Activated CD8-positive, alpha-beta T cell treated with anti-CD3 and anti-CD28 coated beads for 36 hours (primary cell): ENCODE data around the gene NFKBIZ. TPM values are rescaled to one million over a fixed set of nuclear protein-coding genes. Genes with fewer than 3 reads are reported as not detected.

ENCODE experiments used
- ATAC-seq: fragments of 200-7000 bp; cut with Tn5 transposase; one replicate; pipeline ENCODE4 v1.10.0; 2021; ENCODE audit warnings: mild to moderate bottlenecking, moderate library complexity
- CTCF ChIA-PET: fragments of 350-600 bp; sonication (Branson Sonifier 250); formaldehyde crosslinking; loops from one replicate; lab custom pipeline; 2021; ENCODE audit warnings: antibody characterized with exemption; lab: Charles Lee
- POLR2A ChIA-PET: fragments of 350-600 bp; sonication (Branson Sonifier 250); formaldehyde crosslinking; loops from one replicate; lab custom pipeline; 2021; ENCODE audit warnings: antibody characterized with exemption; lab: Charles Lee
- DNase-seq: peaks from one replicate; pipeline ENCODE4 v3.0.0-alpha.2; 2020
- H3K27ac Mint-ChIP-seq: one replicate; pipeline ENCODE4 v1.8.0; 2021; ENCODE audit warnings: mild to moderate bottlenecking, mixed read lengths
- H3K27me3 Mint-ChIP-seq: one replicate; pipeline ENCODE4 v1.8.0; 2021; ENCODE audit warnings: mixed read lengths
- H3K36me3 Mint-ChIP-seq: one replicate; pipeline ENCODE4 v1.8.0; 2021; ENCODE audit warnings: low read depth, mixed read lengths
- H3K4me1 Mint-ChIP-seq: one replicate; pipeline ENCODE4 v1.8.0; 2021; ENCODE audit warnings: low read depth, mixed read lengths
- H3K4me3 Mint-ChIP-seq: one replicate; pipeline ENCODE4 v1.8.0; 2021; ENCODE audit warnings: mild to moderate bottlenecking, moderate library complexity, mixed read lengths
- H3K9me3 Mint-ChIP-seq: one replicate; pipeline ENCODE4 v1.8.0; 2021; ENCODE audit warnings: mixed read lengths
- intact Hi-C: fragments of 100-400 bp; cut with micrococcal nuclease; formaldehyde crosslinking; loops from one replicate; pipeline ENCODE4 v1.10.0; 2022
- total RNA-seq, 2 experiments: library from RNA; stranded (reverse); gene quantifications; one replicate each; pipeline ENCODE4 v1.2.3, GENCODE V29; 2021
- TF ChIP-seq, protein P1 (sequence below): fragments of 200-600 bp; IDR thresholded peaks from one replicate; pipeline ENCODE4 v1.8.0; 2022; ENCODE audit warnings: antibody characterized with exemption, mild to moderate bottlenecking

NFKBIZ gene
- total RNA-seq, 2 experiments from 2014 or later, result 62.1 to 70.6 TPM

DNA sequence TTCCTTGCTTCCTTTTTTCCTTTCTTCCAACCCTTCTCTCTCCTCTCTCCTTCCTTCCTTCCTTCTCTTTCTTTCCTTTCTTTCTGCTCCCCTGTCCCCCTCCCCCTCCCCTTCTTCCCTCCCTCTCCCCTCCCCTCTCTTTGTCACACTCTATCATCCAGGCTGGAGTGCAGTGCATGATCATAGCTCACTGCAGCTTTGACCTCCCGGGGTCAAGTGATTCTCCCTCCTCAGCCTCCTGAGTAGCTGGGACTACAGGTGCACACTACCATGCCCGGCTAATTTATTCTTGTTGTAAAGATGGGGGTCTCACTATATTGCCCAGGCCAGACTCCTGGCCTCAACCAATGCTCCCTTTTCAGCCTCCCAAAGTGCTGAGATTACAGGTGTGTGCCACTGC is 18.7 kb downstream of the NFKBIZ start:
- POLR2A ChIA-PET, result no interaction called here
- intact Hi-C loops, result no loop called here
- Mint-ChIP-seq H3K27ac (no peak overlapping the region), H3K36me3 (peaks cover 7% of the 10 kb centered on the region), H3K27me3 (no peaks in the 10 kb centered on the region), H3K9me3 (no peaks in the 10 kb centered on the region), H3K4me1 (peaks cover 10% of the 10 kb centered on the region), H3K4me3 (no peak overlapping the region)
- ATAC-seq (no peak), DNase-seq (no peak)
- TF ChIP-seq, protein P1, sequence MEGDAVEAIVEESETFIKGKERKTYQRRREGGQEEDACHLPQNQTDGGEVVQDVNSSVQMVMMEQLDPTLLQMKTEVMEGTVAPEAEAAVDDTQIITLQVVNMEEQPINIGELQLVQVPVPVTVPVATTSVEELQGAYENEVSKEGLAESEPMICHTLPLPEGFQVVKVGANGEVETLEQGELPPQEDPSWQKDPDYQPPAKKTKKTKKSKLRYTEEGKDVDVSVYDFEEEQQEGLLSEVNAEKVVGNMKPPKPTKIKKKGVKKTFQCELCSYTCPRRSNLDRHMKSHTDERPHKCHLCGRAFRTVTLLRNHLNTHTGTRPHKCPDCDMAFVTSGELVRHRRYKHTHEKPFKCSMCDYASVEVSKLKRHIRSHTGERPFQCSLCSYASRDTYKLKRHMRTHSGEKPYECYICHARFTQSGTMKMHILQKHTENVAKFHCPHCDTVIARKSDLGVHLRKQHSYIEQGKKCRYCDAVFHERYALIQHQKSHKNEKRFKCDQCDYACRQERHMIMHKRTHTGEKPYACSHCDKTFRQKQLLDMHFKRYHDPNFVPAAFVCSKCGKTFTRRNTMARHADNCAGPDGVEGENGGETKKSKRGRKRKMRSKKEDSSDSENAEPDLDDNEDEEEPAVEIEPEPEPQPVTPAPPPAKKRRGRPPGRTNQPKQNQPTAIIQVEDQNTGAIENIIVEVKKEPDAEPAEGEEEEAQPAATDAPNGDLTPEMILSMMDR, result no peak
- CTCF ChIA-PET, result interaction anchor here (0.7 to 1.8 kb wide), 4 partner anchors 9 to 357 kb away, joined by 3 to 5 read pairs (median 4); no protein-coding TSS in a partner anchor

DNA sequence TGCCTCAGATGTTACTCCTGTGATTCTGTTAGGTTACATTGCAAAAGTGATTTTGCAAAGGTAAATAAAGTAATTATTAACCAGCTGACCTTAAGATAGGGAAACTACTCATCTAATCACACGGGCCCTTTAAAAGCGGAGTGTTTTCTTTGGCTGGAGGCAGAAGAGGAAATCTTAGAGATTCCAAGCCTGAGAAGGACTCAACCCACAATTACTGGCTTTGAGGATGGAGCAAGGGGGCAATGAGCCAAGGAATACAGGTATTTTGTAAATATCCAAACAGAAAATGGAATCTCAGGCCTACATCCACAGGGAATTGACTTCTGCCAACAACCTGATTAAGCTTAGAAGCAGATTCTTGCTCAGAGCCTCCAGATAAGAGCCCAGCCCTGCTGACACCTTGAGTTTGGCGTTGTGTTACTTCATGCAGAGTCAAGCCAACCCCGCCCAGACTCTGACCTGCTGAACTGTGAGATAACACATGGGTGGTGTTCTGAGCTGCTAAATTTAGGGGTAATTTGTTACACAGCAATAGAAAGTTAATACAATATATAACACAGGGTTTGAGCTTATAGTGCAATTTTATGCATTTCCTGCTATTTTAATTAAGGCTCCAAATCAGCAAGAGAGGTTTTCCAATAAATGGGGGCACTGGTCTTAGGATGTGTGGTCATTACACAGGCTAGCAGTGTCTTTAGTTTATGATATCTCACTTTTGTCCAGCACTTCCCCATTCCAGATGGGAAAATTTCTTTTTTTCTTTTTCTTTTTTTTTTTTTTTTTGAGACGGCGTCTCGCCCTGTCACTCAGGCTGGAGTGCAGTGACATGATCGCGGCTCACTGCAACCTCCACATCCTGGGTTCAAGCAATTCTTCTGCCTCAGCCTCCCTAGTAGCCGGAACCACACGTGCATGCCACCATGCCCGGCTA is 19.5 kb downstream of the NFKBIZ start:
- no peak overlapping the region for H3K27ac Mint-ChIP-seq
- H3K4me3 Mint-ChIP-seq, result no peak overlapping the region
- POLR2A ChIA-PET, result interaction anchor here (0.7 kb wide), 1 partner anchor 17 kb away, joined by 3 read pairs; no protein-coding TSS in a partner anchor
- CTCF ChIA-PET, result interaction anchor here (1.6 to 1.8 kb wide), 2 partner anchors 8 to 66 kb away, joined by 4 to 5 read pairs; no protein-coding TSS in a partner anchor
- H3K9me3 Mint-ChIP-seq, result no peaks in the 10 kb centered on the region
- DNase-seq (no peak), ATAC-seq (no peak)
- peaks cover 6% of the 10 kb centered on the region for H3K4me1 Mint-ChIP-seq
- TF ChIP-seq, protein P1, result no peak
- no peaks in the 10 kb centered on the region for H3K27me3 Mint-ChIP-seq
- intact Hi-C loops, result no loop called here
- peaks cover 3% of the 10 kb centered on the region for H3K36me3 Mint-ChIP-seq

DNA sequence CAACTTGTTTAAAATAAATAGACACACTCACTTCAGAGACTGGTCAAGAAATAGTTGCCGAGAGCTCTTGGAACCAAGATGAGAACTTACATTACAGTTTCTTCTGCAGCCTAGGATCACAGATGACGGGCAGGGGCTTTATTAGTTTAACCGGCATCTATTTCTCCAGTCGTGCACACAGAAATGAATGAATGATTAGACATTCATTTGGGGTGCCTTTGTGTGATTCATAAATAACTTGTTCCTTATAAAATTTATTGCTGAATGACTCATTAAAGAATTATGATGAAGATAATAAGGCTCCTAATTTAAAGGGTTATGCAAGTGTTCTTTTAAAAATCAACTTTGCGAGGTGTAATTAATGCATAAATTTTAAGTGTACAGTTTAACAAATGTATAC is 20.8 kb downstream of the NFKBIZ start:
- no peak overlapping the region for H3K27ac Mint-ChIP-seq
- no peak overlapping the region for H3K4me3 Mint-ChIP-seq
- peaks cover 3% of the 10 kb centered on the region for H3K9me3 Mint-ChIP-seq
- DNase-seq (no peak), ATAC-seq (no peak)
- H3K36me3 Mint-ChIP-seq, result no peaks in the 10 kb centered on the region
- ChIA-PET POLR2A (interaction anchor here (0.9 kb wide), 1 partner anchor 20 kb away, joined by 3 read pairs; the partner anchor contains the start of gene NFKBIZ), CTCF (interaction anchor here (1.2 to 2.0 kb wide), 3 partner anchors 9 to 359 kb away, joined by 3 to 9 read pairs (median 3); no protein-coding TSS in a partner anchor)
- peaks cover 3% of the 10 kb centered on the region for H3K4me1 Mint-ChIP-seq
- TF ChIP-seq, protein P1, result no peak
- intact Hi-C loops, result no loop called here
- no peaks in the 10 kb centered on the region for H3K27me3 Mint-ChIP-seq

DNA sequence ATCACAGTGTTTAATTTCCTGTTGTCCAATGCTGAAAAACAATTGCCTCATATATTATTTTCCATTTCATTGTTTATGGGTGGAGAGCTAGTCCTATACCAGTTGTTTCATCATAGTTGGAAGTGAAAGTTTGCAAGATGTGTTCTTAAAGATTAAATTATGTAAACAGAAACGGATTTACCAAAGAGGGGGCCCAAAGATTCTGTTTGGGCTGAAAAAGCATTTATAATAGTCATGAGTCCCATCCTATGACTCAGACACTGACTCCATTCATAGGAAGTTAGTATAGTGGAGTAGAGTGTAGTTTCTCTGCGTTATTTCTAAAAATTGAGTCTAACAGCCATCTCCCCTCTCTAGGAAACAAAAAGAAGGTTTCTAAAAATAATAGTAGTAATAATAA is 24.3 kb downstream of the NFKBIZ start:
- TF ChIP-seq, protein P1, result no peak
- no peaks in the 10 kb centered on the region for H3K36me3 Mint-ChIP-seq
- CTCF ChIA-PET, result no interaction called here
- POLR2A ChIA-PET, result no interaction called here
- intact Hi-C loops, result no loop called here
- H3K9me3 Mint-ChIP-seq, result peaks cover 3% of the 10 kb centered on the region
- H3K27ac Mint-ChIP-seq, result no peak overlapping the region
- no peak for DNase-seq
- H3K27me3 Mint-ChIP-seq, result no peaks in the 10 kb centered on the region
- ATAC-seq, result no peak
- H3K4me1 Mint-ChIP-seq, result peaks cover 3% of the 10 kb centered on the region
- H3K4me3 Mint-ChIP-seq, result no peak overlapping the region

DNA sequence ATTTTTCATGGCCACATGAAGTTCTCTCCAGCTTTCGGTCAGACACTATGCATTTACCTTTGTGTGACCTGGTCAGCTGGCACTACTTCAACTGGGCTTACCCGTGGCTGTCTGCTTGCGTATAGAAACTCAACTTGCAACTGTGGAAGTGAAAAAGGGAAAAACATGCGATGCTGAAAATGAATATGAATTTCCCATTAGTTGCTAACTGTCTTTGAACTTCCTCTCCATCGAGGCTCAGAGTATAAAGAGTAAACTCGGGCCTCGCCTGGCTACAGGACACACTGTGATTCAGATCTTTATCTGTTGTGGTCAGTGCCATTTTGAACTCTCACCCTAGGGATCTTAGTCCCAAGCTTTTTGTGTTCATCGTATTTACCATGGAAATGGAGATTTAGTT is 26.8 kb downstream of the NFKBIZ start:
- Mint-ChIP-seq H3K9me3 (peaks cover 3% of the 10 kb centered on the region), H3K36me3 (no peaks in the 10 kb centered on the region), H3K27ac (no peak overlapping the region), H3K4me3 (no peak overlapping the region), H3K27me3 (no peaks in the 10 kb centered on the region), H3K4me1 (peaks cover 3% of the 10 kb centered on the region)
- ChIA-PET CTCF (interaction anchor here (1.4 to 1.5 kb wide), 2 partner anchors 8 to 15 kb away, joined by 4 read pairs; no protein-coding TSS in a partner anchor), POLR2A (interaction anchor here (0.6 kb wide), 1 partner anchor 18 kb away, joined by 4 read pairs; no protein-coding TSS in a partner anchor)
- DNase-seq, result no peak
- TF ChIP-seq, protein P1, result no peak
- intact Hi-C loops, result no loop called here
- ATAC-seq, result no peak
